ENCODE data around the gene NOPCHAP1.
A peak's percentile ranks its signal among the peaks of the same experiment; 100 is the strongest.
"Not testable (repeated sequence)": the region's sequence is repeated elsewhere in the genome, so short reads cannot be mapped to it uniquely, and the experiment has no call there.

The NOPCHAP1 gene

GRCh38 chr12:104966677-104967076, 19.4 kb upstream of the NOPCHAP1 start:
- DNase-seq: no peak

DNA sequence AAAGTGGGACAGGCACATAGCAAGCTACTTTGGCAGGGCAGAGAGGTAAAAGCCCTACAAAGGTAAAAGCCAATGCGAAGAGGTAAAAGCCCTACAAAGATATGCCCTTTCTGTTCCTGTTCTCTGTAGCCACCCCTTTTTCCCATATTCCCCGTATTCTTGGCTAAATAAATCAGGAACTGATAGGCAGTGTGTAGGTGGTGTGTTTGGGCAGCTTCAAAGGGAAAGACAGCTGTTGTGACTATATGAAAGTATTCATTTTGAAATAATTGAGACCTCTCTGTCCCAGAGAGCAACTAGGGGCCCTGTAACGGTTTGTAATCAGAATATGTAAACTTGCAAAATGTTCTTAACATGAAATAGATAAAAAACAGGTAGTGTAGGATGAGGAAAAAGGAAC, 16.8 kb upstream of the NOPCHAP1 start:
- no peak for DNase-seq

DNA sequence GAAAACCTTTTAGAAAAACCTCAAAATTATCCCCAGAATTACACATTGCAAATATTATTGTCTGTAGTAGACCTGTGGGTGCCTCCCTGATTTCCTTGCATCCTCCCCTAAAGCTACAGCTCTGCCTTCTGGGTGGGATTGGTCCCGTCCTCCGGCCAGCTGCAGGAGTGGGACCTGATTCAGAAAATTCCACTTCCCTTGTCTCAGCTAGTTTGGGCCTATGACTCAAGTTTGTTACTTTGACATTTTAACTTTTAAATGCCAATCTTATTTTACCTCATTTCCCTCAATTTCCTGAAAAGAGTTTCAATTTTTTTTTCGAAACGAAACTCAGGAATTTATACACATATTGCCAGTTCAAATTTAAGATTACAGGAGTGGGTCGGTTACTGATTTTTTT, 14.8 kb upstream of the NOPCHAP1 start:
- DNase-seq: no peak

DNA sequence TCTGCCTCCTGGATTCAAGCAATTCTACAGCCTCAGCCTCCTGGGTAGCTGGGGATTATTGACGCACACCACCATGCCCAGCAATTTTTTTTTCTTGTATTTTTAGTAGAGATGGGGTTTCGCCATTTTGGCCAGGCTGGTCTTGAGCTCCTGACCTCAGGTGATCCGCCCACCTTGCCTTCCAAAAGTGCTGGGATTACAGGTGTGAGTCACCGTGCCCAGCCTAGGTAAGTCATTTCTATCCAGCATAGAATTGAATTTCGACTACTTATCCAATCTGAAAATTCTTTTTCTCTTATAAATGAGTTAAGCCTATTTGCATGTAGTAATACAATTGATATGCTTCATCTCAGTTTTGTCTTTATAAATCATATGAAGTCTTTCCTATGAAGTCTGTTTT, 12.9 kb upstream of the NOPCHAP1 start:
- DNase-seq: no peak

DNA sequence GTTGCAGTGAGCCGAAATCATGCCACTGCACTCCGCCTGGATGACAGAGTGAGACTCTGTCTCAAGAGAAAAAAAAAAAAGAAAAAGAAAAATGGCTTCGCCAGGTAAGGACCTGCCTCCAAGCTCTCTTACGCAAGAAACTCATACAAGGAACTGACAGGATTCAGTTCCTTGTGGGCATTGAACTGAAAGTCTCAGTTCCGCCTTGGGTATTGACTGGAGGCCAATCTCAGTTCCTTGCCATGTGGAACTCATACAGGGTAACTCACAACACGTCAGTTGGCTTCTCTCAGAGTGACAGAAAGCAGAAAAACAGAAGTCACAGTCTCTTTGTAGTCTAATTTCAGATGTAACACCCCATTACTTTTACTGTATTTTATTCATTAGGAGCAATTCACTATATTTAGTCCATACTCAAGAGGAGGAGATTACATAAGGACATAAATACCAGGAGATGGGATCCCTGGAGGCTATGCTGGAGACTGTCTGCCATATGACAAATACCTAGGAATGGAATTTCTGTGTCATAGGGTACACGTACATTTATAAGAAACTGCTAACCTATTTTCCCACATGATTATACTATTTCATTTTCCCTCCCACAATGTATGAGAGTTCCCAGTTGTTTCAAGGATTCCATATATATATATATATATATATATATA, 11.4 kb upstream of the NOPCHAP1 start:
- DNase-seq: no peak

GRCh38 chr12:104975587-104976343, 10.4 kb upstream of the NOPCHAP1 start:
- no peak for DNase-seq

GRCh38 chr12:104976703-104977102, 9.4 kb upstream of the NOPCHAP1 start:
- no peak for DNase-seq

DNA sequence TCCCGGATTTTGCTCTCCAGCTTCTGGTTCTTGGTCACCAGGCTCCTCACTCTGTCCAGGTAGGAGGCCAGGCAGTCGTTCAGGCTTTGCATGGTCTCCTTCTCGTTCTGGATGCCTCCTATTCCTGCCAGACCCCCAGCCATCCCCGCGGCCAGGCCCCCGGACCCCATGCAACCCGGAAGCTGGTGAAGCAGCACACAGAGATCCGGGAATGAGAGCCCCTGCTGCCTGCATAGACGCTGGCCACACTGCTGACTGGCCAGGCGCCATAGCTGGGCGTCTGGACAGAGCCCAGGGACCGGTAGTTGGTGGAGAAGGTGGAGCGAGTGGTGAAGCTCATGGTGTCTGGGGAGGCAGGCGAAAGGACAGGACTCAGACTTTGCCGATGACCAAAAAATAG, 8.4 kb upstream of the NOPCHAP1 start:
- DNase-seq: not testable (repeated sequence)

DNA sequence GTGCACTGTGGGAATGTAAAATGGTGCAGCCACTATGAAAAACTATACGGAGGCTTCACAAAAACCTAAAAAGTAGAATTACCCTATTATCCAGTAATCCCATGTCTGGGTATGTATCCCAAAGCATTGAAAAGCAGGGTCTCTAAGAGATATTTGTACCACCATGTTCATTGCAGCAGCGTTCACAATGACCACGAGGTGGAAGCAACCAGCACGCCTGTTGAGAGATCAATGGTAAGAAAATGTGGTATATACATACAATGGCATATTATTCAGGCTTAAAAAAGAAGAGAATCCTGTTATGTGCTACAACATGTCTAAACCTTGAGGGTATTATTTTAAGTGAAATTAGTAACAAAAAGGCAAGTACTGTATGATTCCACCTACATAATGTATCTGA, 910 bp upstream of the NOPCHAP1 start:
- peak; percentile 68 for DNase-seq

DNA sequence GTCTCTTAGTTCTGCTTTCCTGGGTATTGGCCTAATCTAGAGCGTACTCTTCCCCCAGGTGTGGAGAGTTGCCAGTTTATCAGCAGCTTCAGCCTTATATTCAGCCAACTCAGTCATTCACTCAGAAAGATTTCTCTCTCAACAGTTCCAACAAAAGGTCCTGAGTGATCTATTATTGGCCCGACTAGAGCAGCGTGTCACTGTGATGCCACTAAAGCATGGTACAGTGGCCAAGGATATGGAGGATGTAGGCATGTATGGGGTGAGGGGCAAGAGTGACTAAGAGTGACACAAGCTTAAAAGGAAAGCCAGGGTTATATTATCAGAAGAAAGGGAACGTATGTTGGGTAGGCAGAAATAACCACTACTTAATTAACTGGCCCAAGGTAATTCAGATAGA, 4.8 kb downstream of the NOPCHAP1 start:
- no peak for DNase-seq

DNA sequence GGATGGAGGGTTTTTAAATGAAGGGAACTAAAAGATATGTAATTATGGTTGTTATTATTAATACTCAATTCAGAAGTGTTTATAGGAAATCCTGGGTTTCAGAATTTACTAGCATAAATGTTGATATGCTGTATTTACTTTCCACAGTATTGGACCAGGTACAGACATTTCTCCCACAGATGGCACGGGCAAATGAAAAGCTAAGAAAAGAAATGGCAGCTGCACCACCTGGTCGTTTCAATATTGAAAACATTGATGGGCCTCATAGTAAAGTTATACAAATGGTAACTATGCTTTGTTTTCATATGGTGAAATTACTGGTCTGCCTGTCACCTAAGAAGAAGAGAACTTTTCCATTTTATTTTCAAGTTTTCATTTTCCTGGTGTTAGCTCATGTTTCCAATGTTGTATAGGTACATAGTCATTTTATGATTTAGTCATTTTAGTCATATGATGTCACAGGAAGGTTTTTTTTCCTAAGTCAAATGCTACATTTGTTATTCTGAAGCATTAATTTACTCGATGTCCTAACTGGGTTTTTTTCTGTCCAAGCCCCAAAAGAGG, 5.5 kb downstream of the NOPCHAP1 start:
- no peak for DNase-seq

GRCh38 chr12:104994336-104994735, 8.2 kb downstream of the NOPCHAP1 start:
- no peak for DNase-seq

DNA sequence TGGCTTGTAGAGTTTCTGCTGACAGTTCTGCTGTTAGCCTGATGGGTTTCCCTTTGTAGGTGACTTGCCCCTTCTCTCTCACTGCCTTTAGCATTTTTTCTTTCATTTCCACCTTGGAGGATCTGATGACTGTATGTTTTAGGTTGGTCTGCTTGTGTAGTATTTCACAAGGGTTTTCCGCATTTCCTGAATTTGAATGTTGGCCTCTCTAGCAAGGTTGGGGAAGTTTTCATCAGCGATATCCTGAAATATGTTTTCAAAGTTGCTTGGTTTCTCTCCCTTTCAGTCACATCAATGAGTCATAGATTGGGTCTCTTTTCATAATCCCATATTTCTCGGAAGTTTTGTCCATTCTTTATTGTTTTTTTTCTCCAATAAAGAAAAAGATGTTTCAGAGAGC, 11.4 kb downstream of the NOPCHAP1 start:
- no peak for DNase-seq

- DNase-seq: peak; percentile 95
Measured at GRCh38 chr12:104998423-104999346, 12.6 kb downstream of the NOPCHAP1 start.

- DNase-seq: peak; percentile 94
Measured at GRCh38 chr12:104999347-104999685, 13.2 kb downstream of the NOPCHAP1 start.

- DNase-seq: no peak
Measured at GRCh38 chr12:105001476-105001875, 15.4 kb downstream of the NOPCHAP1 start.

DNA sequence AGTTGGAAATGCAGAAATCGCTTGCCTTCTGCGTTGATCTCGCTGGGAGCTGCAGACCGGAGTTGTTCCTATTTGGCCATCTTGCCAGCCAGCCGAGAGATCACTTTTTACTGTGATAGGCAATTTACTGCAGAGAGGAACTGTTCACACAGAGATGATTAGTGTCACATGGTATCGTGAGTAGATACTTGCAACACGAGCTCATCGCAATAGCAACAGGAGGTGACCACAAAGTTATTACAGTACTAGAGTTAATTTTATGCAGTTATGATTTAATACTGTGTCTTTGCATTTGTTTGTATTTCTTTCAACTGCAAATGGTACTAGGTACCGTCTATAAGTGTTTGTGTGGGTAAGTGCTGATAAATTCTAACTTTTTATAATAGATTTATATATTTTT, 27.8 kb downstream of the NOPCHAP1 start:
- DNase-seq: no peak

DNA sequence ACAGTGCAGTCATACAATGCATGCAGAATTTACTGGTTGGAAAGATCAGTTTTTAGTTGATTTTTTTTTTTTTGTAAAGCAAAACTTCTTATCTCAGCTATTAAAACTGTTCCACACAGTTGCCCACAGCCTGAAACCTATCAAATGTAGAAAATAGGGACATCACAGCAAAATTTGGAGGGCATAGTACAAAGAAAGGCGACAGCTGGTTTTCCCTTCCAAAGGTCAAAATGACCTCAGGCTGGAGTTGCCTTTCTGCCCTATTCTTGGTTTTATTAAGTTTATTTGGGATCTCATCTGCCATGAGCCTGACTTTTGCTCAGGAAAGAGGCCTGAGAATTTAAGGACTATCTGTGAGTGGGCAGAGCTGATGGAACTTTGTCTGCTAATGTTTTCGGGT, 28.5 kb downstream of the NOPCHAP1 start:
- no peak for DNase-seq

- DNase-seq: no peak
Measured at GRCh38 chr12:105015543-105015942, 29.4 kb downstream of the NOPCHAP1 start.

- DNase-seq: no peak
Measured at GRCh38 chr12:105018012-105018411, 31.9 kb downstream of the NOPCHAP1 start.

DNA sequence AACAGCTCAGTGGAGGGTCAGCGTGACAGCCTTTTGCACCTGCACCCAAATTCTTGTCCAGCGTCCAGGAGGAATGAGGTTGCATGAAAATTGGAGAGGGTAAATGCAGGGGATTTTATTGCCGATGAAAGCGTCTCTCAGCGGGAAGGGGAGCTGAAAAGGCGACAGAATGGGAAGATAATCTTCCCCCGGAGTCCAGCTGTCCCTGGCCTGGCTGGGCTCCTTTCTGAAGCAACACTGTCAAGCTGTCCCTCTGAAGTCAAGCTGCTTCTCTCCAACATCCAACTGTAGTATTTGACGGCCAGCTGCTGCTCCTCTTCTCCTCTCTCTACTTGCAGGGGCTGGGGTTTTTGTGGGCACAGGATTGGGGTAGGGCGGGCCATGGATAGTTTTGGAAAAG, 32.7 kb downstream of the NOPCHAP1 start:
- DNase-seq: no peak

GRCh38 chr12:105020241-105020962, 34.3 kb downstream of the NOPCHAP1 start:
- peak; percentile 90 for DNase-seq

- DNase-seq: no peak
Measured at GRCh38 chr12:105024928-105025327, 38.8 kb downstream of the NOPCHAP1 start.

Measured in DMS53 (cell line).